SU-DHL-6 (cell line): Measurements from ENCODE around the gene TMEM69.

Experiments
- EZH2phosphoT487 ChIP-seq: fragments of 200-600 bp; sonication (generic), shearing (Covaris generic); conservative IDR thresholded peaks from 2 replicates; pipeline ENCODE4 v1.6.1; 2018; ENCODE audit warnings: mild to moderate bottlenecking, antibody characterized with exemption, low read length, moderate library complexity, mixed read lengths
- TF ChIP-seq, protein P1 (sequence below): fragments of 200-600 bp; sonication (generic); IDR thresholded peaks from one replicate; pipeline ENCODE4 v1.5.1; 2017; ENCODE audit warnings: antibody characterized with exemption, mild to moderate bottlenecking, low read length, moderate library complexity; ENCODE audit not compliant: insufficient read depth, poor library complexity, severe bottlenecking

DNA sequence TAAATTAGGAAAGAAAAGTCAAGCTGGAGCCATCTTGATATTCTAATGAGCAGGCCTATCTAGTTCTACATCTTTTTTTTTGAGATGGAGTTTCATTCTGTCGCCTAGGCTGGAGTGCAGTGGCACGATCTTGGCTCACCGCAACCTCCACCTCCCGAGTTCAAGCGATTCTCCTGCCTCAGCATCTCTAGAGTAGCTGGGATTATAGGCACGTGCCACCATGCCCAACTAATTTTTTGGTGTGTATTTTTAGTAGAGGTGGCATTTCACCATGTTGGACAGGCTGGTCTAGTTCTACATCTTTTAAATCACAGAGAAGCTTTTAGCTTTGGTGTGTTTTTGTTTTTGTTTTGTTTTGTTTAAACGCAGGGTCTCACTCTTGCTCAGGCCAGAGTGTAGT is 6.8 kb downstream of the TMEM69 start:
- TF ChIP-seq, protein P1, sequence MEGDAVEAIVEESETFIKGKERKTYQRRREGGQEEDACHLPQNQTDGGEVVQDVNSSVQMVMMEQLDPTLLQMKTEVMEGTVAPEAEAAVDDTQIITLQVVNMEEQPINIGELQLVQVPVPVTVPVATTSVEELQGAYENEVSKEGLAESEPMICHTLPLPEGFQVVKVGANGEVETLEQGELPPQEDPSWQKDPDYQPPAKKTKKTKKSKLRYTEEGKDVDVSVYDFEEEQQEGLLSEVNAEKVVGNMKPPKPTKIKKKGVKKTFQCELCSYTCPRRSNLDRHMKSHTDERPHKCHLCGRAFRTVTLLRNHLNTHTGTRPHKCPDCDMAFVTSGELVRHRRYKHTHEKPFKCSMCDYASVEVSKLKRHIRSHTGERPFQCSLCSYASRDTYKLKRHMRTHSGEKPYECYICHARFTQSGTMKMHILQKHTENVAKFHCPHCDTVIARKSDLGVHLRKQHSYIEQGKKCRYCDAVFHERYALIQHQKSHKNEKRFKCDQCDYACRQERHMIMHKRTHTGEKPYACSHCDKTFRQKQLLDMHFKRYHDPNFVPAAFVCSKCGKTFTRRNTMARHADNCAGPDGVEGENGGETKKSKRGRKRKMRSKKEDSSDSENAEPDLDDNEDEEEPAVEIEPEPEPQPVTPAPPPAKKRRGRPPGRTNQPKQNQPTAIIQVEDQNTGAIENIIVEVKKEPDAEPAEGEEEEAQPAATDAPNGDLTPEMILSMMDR, result no peak
- TF ChIP-seq EZH2phosphoT487, result no peak
